22Rv1 (cell line): ENCODE data around the gene ACAD8.

Source experiments
- ZFX ChIP-seq: fragments of 450-650 bp; IDR thresholded peaks from 2 replicates; pipeline ENCODE4 v1.6.1; 2017; ENCODE audit warnings: antibody characterized with exemption, borderline replicate concordance
- TF ChIP-seq, protein P1 (sequence below): fragments of 450-650 bp; IDR thresholded peaks from 2 replicates; pipeline ENCODE4 v1.5.1; 2017; ENCODE audit warnings: mild to moderate bottlenecking

DNA sequence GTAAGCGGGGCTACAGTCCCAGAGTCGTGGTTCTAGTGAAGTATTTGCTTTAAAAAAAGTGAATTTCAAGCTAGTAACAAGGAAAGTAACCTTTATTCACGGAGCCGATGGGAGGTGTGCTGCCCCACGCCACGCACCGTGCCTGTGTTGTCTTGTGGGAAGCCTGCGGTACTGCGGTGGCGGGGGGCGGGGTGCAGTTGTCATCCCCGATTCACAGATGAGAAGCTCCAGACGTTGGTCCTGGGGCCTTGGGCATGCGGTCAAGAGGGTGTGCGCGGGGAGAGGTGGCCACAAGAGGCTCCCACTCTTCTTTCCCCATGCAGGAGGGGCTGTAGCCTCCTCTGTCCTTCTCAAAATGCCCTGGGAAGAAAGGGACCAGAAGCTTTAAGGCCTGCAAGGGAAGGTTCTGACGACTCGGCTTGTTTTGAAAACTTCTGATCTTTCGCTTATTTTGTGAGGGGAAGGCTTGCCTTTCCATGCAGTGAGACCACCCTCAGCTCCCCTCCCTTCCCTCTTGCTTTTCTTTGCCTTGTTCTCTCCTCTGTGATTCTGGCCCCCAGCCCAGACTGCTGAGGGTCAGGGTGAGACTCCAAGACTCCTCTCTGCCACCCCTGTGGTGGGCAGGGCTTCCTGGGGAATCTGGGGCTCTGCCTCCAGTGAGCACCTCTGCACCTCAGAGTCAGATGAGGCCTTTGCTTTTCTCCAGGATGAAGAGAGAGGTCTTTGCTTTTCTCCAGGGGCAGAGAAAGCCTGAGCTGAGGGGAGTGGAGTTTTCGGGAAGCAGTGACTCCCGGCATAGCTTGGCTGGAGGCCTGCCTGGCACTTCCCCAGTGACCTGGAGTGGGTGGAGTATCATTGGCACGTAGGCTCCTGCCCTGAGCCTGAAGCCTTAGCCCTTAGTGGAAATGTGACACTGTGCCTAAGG is 29.0 kb downstream of the ACAD8 start:
- TF ChIP-seq, protein P1, sequence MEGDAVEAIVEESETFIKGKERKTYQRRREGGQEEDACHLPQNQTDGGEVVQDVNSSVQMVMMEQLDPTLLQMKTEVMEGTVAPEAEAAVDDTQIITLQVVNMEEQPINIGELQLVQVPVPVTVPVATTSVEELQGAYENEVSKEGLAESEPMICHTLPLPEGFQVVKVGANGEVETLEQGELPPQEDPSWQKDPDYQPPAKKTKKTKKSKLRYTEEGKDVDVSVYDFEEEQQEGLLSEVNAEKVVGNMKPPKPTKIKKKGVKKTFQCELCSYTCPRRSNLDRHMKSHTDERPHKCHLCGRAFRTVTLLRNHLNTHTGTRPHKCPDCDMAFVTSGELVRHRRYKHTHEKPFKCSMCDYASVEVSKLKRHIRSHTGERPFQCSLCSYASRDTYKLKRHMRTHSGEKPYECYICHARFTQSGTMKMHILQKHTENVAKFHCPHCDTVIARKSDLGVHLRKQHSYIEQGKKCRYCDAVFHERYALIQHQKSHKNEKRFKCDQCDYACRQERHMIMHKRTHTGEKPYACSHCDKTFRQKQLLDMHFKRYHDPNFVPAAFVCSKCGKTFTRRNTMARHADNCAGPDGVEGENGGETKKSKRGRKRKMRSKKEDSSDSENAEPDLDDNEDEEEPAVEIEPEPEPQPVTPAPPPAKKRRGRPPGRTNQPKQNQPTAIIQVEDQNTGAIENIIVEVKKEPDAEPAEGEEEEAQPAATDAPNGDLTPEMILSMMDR: no peak
- no peak for TF ChIP-seq ZFX
